NCI-H1105 treated with DMSO at 0.1 percent for 48 hours (cell line): Measurements from ENCODE around the gene BUB3.

ENCODE experiments used
- DNase-seq: peaks from one replicate; lab custom pipeline; 2025; lab: John Stamatoyannopoulos, UW

BUB3 gene

GRCh38 chr10:123204127-123204461 is 49.9 kb downstream of the BUB3 start:
- DNase-seq, result no peak

DNA sequence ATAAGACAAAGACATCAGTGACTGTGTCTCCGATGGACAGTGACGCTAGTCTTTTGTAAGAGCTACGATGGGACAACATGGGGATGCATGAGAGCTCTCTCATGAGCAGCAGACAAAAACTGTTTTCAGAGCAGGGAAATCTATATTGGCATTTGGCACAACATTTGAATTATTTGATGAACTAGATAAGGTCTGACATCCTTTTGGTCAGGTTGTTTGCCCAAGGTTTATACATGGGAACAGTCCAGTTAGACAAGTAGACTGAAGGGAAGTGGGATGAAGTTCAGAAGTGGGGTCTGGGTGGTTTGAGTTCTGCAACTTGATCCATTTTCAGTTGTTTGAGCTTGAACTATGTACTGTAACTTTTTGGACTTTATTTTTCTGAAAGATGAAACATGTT is 50.8 kb downstream of the BUB3 start:
- no peak for DNase-seq

GRCh38 chr10:123212063-123212462 is 57.9 kb downstream of the BUB3 start:
- DNase-seq, result no peak

DNA sequence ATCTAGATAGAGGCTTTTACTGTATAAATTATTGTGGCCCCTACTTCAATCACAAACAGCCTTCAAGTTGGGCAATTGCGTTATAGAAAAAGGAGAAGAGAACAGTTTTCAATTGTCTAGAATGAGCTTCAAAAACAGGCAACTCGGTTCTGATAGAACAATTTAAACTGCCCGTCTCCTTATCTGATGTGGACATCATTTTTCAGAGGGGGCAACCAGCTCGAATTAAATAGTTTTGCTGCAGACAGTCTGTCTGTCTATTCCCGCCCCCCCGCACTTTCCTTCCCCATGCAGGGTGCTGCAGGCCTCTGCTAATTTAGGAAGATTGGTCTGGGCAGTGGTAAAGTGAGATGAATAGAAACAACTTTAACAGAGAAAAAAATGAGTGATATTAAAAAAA is 58.4 kb downstream of the BUB3 start:
- DNase-seq, result no peak

DNA sequence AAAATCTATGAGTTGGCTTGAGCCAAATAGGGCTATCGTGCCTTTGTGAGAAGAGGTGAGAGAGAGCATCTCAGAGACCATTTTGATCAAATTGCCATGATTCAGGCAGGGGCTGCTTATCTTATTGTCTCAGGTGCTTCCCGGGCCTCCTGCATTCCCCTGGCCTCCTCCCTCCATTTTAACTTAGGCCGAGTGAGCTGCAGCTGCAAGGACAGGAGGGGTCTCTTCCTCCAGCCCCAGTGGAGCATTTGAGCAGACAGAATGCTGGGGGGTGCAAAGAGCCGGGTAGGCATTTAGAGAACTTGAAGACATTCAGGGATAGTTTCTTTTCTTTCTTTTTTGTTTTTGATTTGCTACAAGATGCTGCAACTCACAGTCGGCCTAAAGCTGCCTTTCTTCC is 59.0 kb downstream of the BUB3 start:
- DNase-seq, result no peak
